SJCRH30 (cell line): ENCODE results near the gene XG. TPM values are rescaled to one million over a fixed set of nuclear protein-coding genes. Genes with fewer than 3 reads are reported as not detected.
"Not testable (repeated sequence)": the region's sequence is repeated elsewhere in the genome, so short reads cannot be mapped to it uniquely, and the experiment has no call there.

ENCODE experiments used
- DNase-seq, 2 experiments: peaks; one replicate each; pipeline ENCODE4 v3.0.0-alpha.2; 2015 to 2020
- H3K27ac ChIP-seq: fragments of 250-450 bp; sonication (Bioruptor Pico); 2 replicates; pipeline ENCODE4 v1.5.1; 2020; ENCODE audit warnings: mild to moderate bottlenecking, moderate library complexity
- H3K27me3 ChIP-seq: fragments of 250-450 bp; sonication (Bioruptor Pico); 2 replicates; pipeline ENCODE4 v1.5.1; 2020; ENCODE audit warnings: mild to moderate bottlenecking, moderate library complexity
- H3K36me3 ChIP-seq: fragments of 250-450 bp; sonication (Bioruptor Pico); 2 replicates; pipeline ENCODE4 v1.5.1; 2020; ENCODE audit warnings: mild to moderate bottlenecking, moderate library complexity
- H3K4me1 ChIP-seq: fragments of 250-450 bp; sonication (Bioruptor Pico); 2 replicates; pipeline ENCODE4 v1.5.1; 2020; ENCODE audit warnings: mild to moderate bottlenecking, moderate library complexity
- H3K4me3 ChIP-seq: fragments of 250-450 bp; sonication (Bioruptor Pico); 2 replicates; pipeline ENCODE4 v1.5.1; 2020; ENCODE audit warnings: mild to moderate bottlenecking, moderate library complexity
- H3K9me3 ChIP-seq: fragments of 250-450 bp; sonication (Bioruptor Pico); replicated peaks from 2 replicates; pipeline ENCODE4 v1.5.1; 2020; ENCODE audit warnings: mild to moderate bottlenecking, moderate library complexity
- total RNA-seq: library from RNA; depleted of rRNA; stranded (reverse); fragments of >200 nt; shearing (Covaris generic); gene quantifications from 2 replicates; pipeline ENCODE4 v1.2.3, GENCODE V29; 2014

Gene XG
- total RNA-seq, 1 experiment from 2014 or later, result not detected

DNA sequence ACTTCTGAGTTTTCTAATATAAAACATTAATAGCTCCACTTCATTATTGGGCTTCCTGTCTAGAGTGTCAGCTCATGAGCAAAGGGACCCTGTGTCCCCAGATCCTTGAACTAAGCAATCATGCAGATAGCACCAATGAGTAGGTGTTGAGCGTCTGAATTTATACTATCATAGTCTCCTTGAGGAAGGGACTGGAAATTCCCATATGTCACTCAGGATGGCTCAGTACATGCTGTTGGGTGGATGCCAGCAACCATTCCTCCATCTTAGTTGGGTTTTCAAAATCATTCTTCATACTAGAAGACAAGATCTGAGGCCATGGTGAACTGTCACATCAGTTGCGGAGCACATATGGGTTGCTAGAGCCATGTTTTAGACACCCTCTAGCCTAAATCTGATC, 33.0 kb upstream of the XG start:
- no peak overlapping the region for H3K27ac ChIP-seq
- no peak overlapping the region for H3K4me3 ChIP-seq
- H3K4me1 ChIP-seq, result no peaks in the 10 kb centered on the region
- H3K9me3 ChIP-seq, result no peaks in the 10 kb centered on the region
- no peaks in the 10 kb centered on the region for H3K27me3 ChIP-seq
- peaks cover 42% of the 10 kb centered on the region for H3K36me3 ChIP-seq
- DNase-seq, result no peak

DNA sequence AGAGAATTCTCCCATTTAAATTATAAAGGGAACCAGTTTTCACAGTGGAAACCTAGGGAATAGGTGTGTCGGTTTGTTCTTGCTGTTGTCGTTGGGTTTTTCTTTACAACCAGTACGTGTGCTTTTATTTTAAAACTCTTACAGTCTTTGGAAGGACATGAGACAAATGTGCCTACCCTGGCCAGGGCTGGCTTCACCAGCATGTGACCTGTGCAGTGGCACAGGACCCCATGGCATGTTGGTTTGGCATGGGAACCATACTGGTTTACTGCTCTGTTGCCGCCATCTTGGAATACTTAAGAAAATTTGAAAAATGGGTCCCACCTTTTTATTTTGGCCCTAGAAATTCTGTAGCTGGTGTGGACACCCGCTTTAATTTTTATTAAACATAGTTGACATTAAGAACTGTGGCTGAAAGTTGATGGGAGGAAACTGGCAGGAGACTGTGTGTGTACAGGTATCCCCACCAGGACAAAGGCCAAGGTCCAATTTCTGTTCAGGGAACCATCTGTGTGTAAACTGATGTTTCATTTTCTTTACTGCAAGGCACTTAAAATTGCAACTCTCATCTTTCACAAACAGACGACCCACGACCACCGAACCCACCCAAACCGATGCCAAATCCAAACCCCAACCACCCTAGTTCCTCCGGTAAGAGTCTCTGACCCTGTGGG, 31.9 kb upstream of the XG start:
- Histone ChIP-seq H3K4me1 (no peaks in the 10 kb centered on the region), H3K36me3 (peaks cover 47% of the 10 kb centered on the region)
- no peak for DNase-seq

DNA sequence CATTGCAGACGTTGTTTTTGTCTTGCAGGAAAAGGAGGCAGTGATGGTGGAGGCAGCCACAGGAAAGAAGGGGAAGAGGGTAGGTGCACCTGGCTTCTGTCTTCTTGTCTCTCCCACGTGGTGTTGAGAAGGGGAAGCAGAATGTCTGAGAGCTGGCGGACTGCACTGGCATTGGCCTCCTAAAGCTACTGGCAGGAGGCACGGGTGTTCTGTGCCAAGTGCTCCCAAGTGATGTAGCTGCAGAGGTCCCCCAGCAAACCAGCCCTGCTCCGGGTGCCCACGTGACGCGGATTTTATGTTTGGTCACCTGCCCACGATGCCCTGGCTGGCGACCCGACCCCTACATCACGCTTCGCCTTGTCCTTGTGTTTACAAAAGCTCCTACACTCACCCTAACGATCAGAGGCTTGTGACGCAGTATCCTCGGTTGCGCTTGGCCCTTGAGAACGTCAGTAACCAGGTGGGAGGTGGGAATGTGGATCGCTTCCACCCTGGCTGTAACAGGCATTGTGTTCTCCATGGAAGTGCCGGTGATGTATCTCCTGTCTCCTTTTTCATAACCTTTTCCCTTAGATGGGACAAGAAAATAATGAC, 28.5 kb upstream of the XG start:
- Histone ChIP-seq H3K4me3 (no peak overlapping the region), H3K27me3 (no peaks in the 10 kb centered on the region), H3K36me3 (peaks cover 65% of the 10 kb centered on the region), H3K4me1 (no peaks in the 10 kb centered on the region), H3K9me3 (no peaks in the 10 kb centered on the region), H3K27ac (no peak overlapping the region)
- no peak for DNase-seq

More for the DNA sequence above, 31.9 kb upstream of the XG start:
- Histone ChIP-seq H3K4me3 (no peak overlapping the region), H3K27ac (no peak overlapping the region), H3K9me3 (no peaks in the 10 kb centered on the region), H3K27me3 (no peaks in the 10 kb centered on the region)

DNA sequence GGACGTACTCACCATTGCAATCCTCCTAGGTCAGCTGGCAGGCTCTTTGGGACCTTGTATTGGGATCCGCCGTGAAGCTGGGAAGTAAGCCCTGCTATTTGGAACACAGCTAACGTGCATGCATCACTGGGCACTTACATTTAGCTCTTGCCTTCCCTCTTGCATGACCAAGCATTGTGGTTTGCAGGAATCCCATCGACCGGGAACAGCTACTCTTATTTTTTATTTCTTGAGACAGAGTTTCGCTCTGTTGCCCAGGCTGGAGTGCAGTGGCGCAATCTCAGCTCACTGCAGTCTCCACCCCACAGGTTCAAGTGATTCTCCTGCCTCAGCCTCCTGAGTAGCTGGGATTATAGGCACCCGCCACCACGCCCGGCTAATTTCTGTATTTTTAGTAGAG, 24.6 kb upstream of the XG start:
- not testable (repeated sequence) for H3K9me3 ChIP-seq, H3K27ac ChIP-seq, DNase-seq, H3K27me3 ChIP-seq, H3K4me3 ChIP-seq, H3K4me1 ChIP-seq
- peaks cover 51% of the 10 kb centered on the region for H3K36me3 ChIP-seq

DNA sequence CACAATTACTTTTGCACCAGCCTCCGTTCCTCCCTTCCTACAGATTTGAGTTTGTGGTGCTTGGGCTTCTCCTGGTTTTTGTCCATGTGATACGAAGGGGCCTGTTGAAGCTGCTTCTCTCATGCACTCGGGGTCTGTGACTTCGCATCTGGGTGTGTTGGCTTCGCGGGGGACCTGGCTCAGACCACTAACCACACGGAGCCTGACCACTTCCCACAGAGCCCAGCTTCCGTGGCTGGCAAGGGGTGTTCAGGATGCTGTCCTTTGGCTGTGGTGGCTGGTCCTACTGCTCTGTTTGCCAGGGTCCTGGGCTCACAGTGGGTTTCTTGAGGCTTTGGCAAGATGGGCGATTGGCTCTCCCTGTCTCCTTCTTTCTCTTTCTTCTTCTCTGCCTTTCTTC, 19.8 kb upstream of the XG start:
- H3K27ac ChIP-seq, result no peak overlapping the region
- DNase-seq, result no peak
- no peaks in the 10 kb centered on the region for H3K4me1 ChIP-seq
- H3K9me3 ChIP-seq, result no peaks in the 10 kb centered on the region
- peaks cover 31% of the 10 kb centered on the region for H3K36me3 ChIP-seq
- no peak overlapping the region for H3K4me3 ChIP-seq
- H3K27me3 ChIP-seq, result no peaks in the 10 kb centered on the region

DNA sequence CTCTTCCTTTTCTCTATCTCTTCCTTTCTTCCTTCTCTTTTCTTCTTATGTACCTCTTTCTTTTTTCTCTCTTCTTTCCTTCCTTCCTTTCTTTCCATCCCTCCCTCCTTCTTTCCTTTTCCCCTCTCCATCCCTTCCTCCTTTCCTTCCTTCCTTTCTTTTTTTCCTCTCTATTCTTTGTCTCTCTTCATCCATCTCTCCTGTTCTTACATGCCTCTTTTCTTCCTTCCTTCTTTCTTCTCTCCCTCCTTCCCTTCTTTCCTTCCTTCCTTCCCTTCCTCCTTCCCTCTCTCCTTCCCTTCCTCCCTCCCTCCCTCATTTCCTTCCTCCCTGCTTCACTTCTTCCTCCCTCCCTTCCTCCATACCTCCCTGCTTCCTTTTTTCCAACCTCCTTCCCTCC, 19.2 kb upstream of the XG start:
- Histone ChIP-seq H3K4me3 (no peak overlapping the region), H3K36me3 (peaks cover 30% of the 10 kb centered on the region), H3K27me3 (no peaks in the 10 kb centered on the region), H3K4me1 (no peaks in the 10 kb centered on the region), H3K9me3 (no peaks in the 10 kb centered on the region), H3K27ac (no peak overlapping the region)
- DNase-seq, result no peak

DNA sequence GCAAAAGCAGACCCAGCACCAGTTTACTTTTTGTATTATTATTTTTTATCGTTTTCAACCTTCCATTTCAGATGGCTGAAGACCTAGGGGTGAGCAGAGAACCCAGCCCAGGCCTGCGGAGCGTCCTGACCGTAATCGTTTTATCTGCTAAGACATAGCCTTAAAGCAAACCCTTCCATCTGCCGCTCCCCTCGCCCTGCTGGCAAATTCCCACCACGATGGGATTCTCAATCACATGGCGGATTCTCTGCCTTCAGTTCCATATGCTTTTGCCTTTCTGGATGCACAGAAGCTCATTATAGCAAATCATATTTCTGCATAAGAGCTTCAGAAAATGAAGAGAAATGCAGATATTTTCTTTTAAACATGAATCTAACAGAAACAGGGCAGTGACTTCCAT, 18.6 kb upstream of the XG start:
- Histone ChIP-seq H3K4me1 (no peaks in the 10 kb centered on the region), H3K27me3 (no peaks in the 10 kb centered on the region), H3K27ac (no peak overlapping the region), H3K9me3 (no peaks in the 10 kb centered on the region), H3K4me3 (no peak overlapping the region), H3K36me3 (peaks cover 28% of the 10 kb centered on the region)
- no peak for DNase-seq

DNA sequence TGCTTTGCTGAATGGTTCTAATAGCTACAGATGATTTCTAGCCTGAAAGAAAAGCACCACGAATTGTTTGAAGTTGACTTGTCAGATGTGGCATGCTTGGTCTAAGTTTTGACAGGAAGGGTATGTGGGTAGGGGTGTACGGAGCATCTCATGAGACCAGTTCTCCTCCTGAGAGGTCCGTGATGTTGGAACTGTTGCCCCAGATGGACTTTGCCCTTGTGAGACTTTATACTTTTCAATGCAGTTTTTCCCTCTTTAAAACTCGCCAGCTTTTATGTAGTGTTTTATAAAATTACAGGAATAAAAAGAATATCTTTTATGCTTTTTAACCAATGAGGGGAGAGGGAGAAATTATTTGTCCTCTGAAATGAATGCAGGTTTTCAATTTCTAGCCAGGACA, 16.6 kb upstream of the XG start:
- Histone ChIP-seq H3K4me3 (no peak overlapping the region), H3K4me1 (no peaks in the 10 kb centered on the region), H3K9me3 (no peaks in the 10 kb centered on the region), H3K27me3 (no peaks in the 10 kb centered on the region), H3K36me3 (peaks cover 24% of the 10 kb centered on the region), H3K27ac (no peak overlapping the region)
- no peak for DNase-seq

DNA sequence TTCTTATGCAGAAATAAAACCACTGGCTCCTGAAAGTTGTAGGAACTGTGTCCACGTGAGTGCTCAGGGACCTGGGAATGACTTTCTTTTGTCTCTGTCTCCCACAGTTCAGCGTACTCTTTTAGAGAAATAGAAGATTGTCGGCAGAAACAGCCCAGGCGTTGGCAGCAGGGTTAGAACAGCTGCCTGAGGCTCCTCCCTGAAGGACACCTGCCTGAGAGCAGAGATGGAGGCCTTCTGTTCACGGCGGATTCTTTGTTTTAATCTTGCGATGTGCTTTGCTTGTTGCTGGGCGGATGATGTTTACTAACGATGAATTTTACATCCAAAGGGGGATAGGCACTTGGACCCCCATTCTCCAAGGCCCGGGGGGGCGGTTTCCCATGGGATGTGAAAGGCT, 11.2 kb upstream of the XG start:
- DNase-seq, result no peak
- Histone ChIP-seq H3K27me3 (no peaks in the 10 kb centered on the region), H3K4me1 (no peaks in the 10 kb centered on the region), H3K36me3 (peaks cover 11% of the 10 kb centered on the region; the same call in 1 of the 2 replicates), H3K27ac (no peak overlapping the region), H3K9me3 (no peaks in the 10 kb centered on the region), H3K4me3 (no peak overlapping the region)

DNA sequence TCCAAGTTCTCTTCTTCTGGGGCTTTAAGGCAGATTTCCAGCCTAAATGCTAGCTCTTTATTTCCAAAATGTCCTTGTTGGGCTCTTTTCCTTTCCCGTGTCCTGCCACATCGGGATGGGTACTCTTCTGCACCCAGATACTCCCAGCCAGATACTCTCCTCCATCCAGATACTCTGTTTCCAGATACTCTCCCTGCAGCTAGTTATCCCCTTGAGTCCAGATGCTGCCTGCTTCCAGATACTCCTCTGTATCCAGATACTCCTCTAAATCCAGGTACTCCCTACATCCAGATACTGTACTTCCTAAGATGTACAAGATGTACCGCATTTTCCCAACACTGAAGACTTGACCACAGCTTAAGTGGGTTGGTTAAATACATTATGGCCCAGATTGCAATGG, 10.5 kb upstream of the XG start:
- no peaks in the 10 kb centered on the region for H3K9me3 ChIP-seq
- no peak for DNase-seq
- H3K27me3 ChIP-seq, result no peaks in the 10 kb centered on the region
- no peak overlapping the region for H3K4me3 ChIP-seq
- no peaks in the 10 kb centered on the region for H3K4me1 ChIP-seq
- peaks cover 11% of the 10 kb centered on the region; the same call in 1 of the 2 replicates for H3K36me3 ChIP-seq
- no peak overlapping the region for H3K27ac ChIP-seq

DNA sequence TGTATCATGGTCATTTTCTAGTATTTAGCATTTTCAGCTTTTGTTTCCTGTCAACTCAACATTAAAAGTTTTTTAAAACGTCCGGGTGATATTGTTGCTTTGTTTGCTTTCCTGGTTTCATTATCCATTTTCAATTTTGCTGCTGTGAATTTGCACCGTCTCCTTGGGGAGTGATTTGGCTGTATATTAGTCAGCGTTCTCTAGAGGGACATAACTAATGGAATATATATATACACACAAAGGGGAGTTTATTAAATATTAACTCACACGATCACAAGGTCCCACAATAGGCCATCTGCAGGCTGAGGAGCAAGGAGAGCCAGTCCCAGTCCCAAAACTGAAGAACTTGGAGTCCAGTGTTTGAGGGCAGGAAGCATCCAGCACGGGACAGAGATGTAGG, 5.6 kb upstream of the XG start:
- H3K4me3 ChIP-seq, DNase-seq, H3K4me1 ChIP-seq, H3K27ac ChIP-seq, H3K9me3 ChIP-seq, H3K36me3 ChIP-seq, H3K27me3 ChIP-seq: not testable (repeated sequence)

DNA sequence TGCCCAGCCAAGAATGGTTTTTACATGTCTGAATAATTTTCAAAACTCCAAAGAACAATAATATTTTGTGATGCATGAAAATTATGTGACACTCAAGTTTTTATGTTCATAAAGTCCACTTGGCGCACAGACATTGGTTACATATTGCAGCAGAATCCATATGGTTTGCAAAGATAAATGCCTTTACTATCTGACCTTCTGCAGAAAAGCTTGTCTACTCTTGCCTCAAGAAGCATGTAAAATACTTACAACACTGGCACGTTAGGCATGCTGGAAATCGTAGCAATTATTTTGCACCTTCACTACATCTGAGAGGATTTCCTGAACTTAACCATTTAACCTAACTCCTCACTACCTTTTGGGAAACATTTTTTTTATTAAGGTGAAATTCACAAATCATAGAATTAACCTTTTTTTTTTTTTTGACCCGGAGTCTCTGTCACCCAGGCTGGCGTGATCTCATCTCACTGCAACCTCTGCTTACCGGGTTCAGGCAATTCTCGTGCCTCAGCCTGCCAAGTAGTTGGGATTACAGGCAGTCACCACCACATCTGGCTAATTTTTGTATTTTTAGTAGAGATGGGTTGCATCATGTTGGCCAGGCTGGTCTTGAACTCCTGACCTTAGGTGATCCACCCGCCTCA, 3.5 kb upstream of the XG start:
- Histone ChIP-seq H3K36me3 (no peaks in the 10 kb centered on the region), H3K4me3 (no peak overlapping the region), H3K9me3 (no peaks in the 10 kb centered on the region), H3K27ac (no peak overlapping the region), H3K27me3 (no peaks in the 10 kb centered on the region), H3K4me1 (no peaks in the 10 kb centered on the region)
- DNase-seq, result no peak

DNA sequence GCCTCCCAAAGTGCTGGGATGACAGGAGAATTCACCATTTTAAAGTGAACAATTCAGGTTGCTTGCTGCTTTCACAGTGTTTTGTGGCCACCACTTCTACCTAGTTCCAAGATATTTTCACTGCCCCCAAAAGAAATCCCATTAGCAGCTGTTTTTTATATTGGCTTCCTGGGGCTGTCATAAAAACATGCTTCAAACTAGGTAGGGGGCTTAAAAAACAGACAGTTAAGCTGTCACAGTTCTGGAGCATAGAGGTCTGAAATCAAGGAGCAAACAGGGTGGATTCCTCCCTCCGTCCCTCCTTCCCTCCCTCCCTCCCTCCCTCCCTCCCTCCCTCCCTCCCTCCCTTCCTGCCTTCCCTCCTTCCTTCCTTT, 3.0 kb upstream of the XG start:
- H3K36me3 ChIP-seq, result no peaks in the 10 kb centered on the region
- no peak for DNase-seq
- H3K27ac ChIP-seq, result no peak overlapping the region
- no peaks in the 10 kb centered on the region for H3K9me3 ChIP-seq
- H3K27me3 ChIP-seq, result no peaks in the 10 kb centered on the region
- H3K4me1 ChIP-seq, result no peaks in the 10 kb centered on the region
- H3K4me3 ChIP-seq, result no peak overlapping the region

DNA sequence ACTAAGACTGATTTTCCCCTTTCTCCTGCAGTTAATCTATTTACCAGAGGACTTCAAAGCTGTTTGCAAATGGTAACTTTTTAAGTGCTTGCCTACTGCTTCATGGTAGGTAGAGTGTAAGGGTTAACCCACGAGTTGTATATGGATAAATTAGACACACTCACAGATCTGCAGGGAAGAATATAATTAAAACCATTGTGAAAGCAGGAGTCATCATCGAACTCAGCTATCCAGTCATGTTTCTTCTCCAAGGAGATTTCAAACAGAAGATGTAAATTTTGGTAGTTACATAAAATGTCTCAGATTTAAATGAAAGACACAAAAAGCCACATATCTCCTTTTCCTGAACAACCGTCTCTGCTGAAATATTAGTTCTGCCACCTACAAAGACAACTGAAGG, 549 bp upstream of the XG start:
- Histone ChIP-seq H3K9me3 (no peaks in the 10 kb centered on the region), H3K27me3 (no peaks in the 10 kb centered on the region), H3K4me3 (no peak overlapping the region), H3K27ac (no peak overlapping the region), H3K36me3 (no peaks in the 10 kb centered on the region), H3K4me1 (no peaks in the 10 kb centered on the region)
- DNase-seq, result no peak

DNA sequence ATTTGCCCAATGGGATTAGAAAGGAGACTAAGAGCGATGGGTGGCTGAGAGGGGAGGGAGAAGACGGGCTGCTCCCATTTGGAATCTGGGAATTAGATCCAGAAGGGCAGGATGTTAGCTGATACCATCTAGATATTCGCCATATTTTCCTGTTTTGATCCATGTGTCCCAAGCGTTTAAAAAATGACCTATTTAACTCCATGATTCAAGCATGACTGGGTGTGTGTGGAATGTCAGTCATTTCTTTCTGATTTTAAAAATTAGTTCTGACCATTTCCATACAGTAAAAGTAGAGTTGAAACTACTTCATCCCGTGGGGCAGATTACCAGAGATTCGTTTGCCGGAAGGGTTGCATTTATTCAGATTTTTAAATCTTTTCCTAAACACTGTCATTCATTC, 601 bp downstream of the XG start:
- not testable (repeated sequence) for H3K27ac ChIP-seq, H3K27me3 ChIP-seq, H3K4me1 ChIP-seq, DNase-seq, H3K36me3 ChIP-seq, H3K4me3 ChIP-seq, H3K9me3 ChIP-seq
